KMS-11 (cell line): Measurements from ENCODE around the gene ZNF532.

Source experiments
- H2AFZ ChIP-seq: fragments of 200-600 bp; sonication (generic); 2 replicates; pipeline ENCODE4 v1.6.1; 2016; ENCODE audit warnings: antibody characterized with exemption, mixed run types, low read depth
- H3K27ac ChIP-seq: fragments of 200-600 bp; sonication (generic); 2 replicates; pipeline ENCODE4 v1.6.1; 2016; ENCODE audit warnings: mild to moderate bottlenecking, mixed run types
- H3K27me3 ChIP-seq: fragments of 200-600 bp; sonication (generic); 2 replicates; pipeline ENCODE4 v1.6.1; 2017; ENCODE audit warnings: mild to moderate bottlenecking, low read depth, mixed run types, moderate library complexity; ENCODE audit not compliant: insufficient read depth
- H3K36me3 ChIP-seq: fragments of 200-600 bp; sonication (generic); 2 replicates; pipeline ENCODE4 v1.6.1; 2017; ENCODE audit warnings: mild to moderate bottlenecking, mixed run types; ENCODE audit not compliant: insufficient read depth
- H3K4me1 ChIP-seq: fragments of 200-600 bp; sonication (generic); 2 replicates; pipeline ENCODE4 v1.6.1; 2016; ENCODE audit warnings: mild to moderate bottlenecking, low read depth, mixed run types; ENCODE audit not compliant: poor library complexity, severe bottlenecking
- H3K4me2 ChIP-seq: fragments of 200-600 bp; sonication (generic); 2 replicates; pipeline ENCODE4 v1.7.0; 2016; ENCODE audit warnings: mild to moderate bottlenecking, mixed run types
- H3K4me3 ChIP-seq: fragments of 200-600 bp; sonication (generic); IDR thresholded peaks from 2 replicates; pipeline ENCODE4 v1.6.1; 2017; ENCODE audit warnings: low read depth, low read length, mixed read lengths; ENCODE audit not compliant: insufficient read depth
- H3K79me2 ChIP-seq: fragments of 200-600 bp; sonication (generic); 2 replicates; pipeline ENCODE4 v1.6.1; 2016; ENCODE audit warnings: low read depth, mixed run types; ENCODE audit not compliant: insufficient read depth
- H3K9ac ChIP-seq: fragments of 200-600 bp; sonication (generic); 2 replicates; pipeline ENCODE4 v1.6.1; 2016; ENCODE audit warnings: mild to moderate bottlenecking, mixed run types
- H4K20me1 ChIP-seq: fragments of 200-600 bp; sonication (generic); 2 replicates; pipeline ENCODE4 v1.6.1; 2016; ENCODE audit warnings: mild to moderate bottlenecking, mixed run types; ENCODE audit not compliant: insufficient read depth
- TF ChIP-seq, protein P1 (sequence below): fragments of 200-600 bp; sonication (generic); conservative IDR thresholded peaks from 2 replicates; pipeline ENCODE4 v1.6.1; 2017; ENCODE audit warnings: low read depth, mild to moderate bottlenecking, antibody characterized with exemption, low read length, moderate library complexity, mixed read lengths

ZNF532 gene

GRCh38 chr18:58966005-58966677 lies 101.5 kb downstream of the ZNF532 start:
- H2AFZ ChIP-seq, result no peak overlapping the region
- H3K9ac ChIP-seq, result no peak overlapping the region; the same call in 1 of the 2 replicates
- H3K79me2 ChIP-seq, result no peaks in the 10 kb centered on the region; the same call in 1 of the 2 replicates
- H3K27me3 ChIP-seq, result no peaks in the 10 kb centered on the region
- no peak overlapping the region for H3K4me3 ChIP-seq
- peaks cover 51% of the 10 kb centered on the region for H3K4me1 ChIP-seq
- no peaks in the 10 kb centered on the region for H3K36me3 ChIP-seq
- no peaks in the 10 kb centered on the region for H4K20me1 ChIP-seq
- H3K27ac ChIP-seq, result peak overlapping the region; percentile 37
- H3K4me2 ChIP-seq, result peak overlapping the region; percentile 71
- TF ChIP-seq, protein P1, sequence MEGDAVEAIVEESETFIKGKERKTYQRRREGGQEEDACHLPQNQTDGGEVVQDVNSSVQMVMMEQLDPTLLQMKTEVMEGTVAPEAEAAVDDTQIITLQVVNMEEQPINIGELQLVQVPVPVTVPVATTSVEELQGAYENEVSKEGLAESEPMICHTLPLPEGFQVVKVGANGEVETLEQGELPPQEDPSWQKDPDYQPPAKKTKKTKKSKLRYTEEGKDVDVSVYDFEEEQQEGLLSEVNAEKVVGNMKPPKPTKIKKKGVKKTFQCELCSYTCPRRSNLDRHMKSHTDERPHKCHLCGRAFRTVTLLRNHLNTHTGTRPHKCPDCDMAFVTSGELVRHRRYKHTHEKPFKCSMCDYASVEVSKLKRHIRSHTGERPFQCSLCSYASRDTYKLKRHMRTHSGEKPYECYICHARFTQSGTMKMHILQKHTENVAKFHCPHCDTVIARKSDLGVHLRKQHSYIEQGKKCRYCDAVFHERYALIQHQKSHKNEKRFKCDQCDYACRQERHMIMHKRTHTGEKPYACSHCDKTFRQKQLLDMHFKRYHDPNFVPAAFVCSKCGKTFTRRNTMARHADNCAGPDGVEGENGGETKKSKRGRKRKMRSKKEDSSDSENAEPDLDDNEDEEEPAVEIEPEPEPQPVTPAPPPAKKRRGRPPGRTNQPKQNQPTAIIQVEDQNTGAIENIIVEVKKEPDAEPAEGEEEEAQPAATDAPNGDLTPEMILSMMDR, result no peak

DNA sequence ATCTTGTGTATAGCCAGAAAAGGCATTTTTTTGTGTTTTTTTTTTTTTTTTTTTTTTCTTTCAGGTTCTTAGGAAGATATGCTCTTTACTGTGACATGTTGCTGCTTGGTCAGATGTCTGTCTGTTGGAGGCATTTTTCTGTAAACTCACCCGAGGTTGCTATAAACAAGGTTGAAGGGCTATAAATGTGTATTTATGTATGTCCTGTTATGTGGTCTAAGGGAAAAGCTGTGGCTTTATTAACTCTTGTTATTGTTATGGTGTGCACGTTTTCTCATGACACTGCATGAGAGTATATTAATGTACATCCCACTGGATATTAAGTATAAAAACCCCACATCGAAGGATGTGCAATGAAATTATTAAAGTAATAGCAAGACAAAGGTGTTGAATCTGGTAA lies 102.0 kb downstream of the ZNF532 start:
- H3K4me1 ChIP-seq, result peaks cover 46% of the 10 kb centered on the region
- H3K27me3 ChIP-seq, result no peaks in the 10 kb centered on the region

DNA sequence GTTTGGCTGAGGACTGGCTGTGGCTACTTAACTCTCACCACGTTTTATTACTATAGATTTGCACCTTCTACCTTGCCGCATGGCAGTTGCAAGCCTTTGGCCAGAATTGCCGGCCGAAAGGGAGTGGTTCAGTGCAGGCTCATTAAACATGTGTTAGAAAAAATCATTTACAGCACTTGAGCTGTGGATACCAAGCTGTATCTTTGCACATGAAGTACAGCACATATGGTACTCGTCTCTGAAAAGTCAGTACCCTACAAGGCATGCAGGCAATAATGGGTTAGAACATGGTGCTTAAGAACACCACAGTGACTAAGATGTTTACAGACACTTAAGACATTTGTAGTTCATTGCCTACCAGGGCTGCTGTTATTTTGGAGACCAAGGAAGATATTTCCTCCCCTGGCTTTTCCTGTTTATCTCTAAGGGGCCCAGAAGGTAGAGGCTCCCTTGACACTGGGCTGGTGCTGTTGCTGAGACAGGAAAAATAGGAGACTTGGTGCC lies 103.1 kb downstream of the ZNF532 start:
- Histone ChIP-seq H3K36me3 (no peaks in the 10 kb centered on the region), H3K27ac (no peak overlapping the region), H3K27me3 (no peaks in the 10 kb centered on the region), H3K4me2 (no peak overlapping the region; the same call in 1 of the 2 replicates), H3K4me1 (peaks cover 45% of the 10 kb centered on the region), H3K79me2 (no peaks in the 10 kb centered on the region; the same call in 1 of the 2 replicates), H2AFZ (no peak overlapping the region), H4K20me1 (no peaks in the 10 kb centered on the region), H3K9ac (no peak overlapping the region), H3K4me3 (no peak overlapping the region)
- TF ChIP-seq, protein P1, result no peak

More for the DNA sequence above, 102.0 kb downstream of the ZNF532 start:
- H3K36me3 ChIP-seq, result no peaks in the 10 kb centered on the region
- TF ChIP-seq, protein P1, result no peak
- H3K4me2 ChIP-seq, result peak overlapping the region; percentile 71
- peak overlapping the region; percentile 37 for H3K27ac ChIP-seq
- no peak overlapping the region; the same call in 1 of the 2 replicates for H3K9ac ChIP-seq
- no peak overlapping the region for H3K4me3 ChIP-seq
- no peak overlapping the region for H2AFZ ChIP-seq
- no peaks in the 10 kb centered on the region for H4K20me1 ChIP-seq
- no peaks in the 10 kb centered on the region; the same call in 1 of the 2 replicates for H3K79me2 ChIP-seq

DNA sequence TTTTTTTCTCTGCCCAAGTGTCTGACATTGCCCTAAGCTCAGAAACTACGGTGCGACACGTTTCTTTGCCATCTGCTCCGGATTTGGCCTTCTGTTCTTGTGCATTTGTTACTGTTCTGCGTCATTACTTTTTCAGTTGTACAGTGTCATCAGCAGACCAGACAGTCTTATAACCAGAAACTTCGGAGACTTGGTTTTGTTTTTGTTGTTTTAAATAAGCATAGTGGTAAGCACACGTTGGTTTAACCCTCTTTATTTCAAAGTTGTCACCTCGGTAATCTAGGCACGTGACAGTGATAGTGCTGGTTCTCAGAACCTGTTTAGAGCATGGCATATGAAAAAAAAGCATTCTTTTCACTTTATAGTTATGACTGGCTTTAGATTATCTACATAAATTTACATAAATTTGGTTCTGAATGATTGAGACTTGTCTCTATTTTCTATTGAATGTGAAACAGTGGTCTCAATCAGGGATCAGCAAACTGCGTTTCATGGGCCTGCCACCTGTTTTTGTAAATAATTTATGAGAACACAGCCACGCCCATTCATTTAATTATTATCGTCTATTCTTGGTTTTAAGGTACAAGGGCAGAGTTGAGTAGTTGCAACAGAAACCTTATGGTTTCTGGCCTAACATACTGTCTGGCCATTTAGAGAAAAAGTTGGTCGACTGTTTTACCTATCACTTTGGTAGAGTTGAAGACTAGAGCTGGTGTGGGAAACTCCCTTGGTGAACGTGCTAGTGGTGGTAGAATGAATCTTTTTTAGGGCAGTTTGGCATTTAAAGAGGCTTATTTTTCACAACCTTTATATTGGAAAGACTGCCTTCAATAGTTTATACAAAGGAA lies 106.5 kb downstream of the ZNF532 start:
- H3K9ac ChIP-seq, result no peak overlapping the region
- H3K4me2 ChIP-seq, result no peak overlapping the region
- no peaks in the 10 kb centered on the region for H4K20me1 ChIP-seq
- H3K27me3 ChIP-seq, result no peaks in the 10 kb centered on the region
- TF ChIP-seq, protein P1, result no peak
- H3K4me3 ChIP-seq, result no peak overlapping the region
- H3K4me1 ChIP-seq, result peaks cover 12% of the 10 kb centered on the region
- H2AFZ ChIP-seq, result no peak overlapping the region
- no peaks in the 10 kb centered on the region for H3K36me3 ChIP-seq
- no peaks in the 10 kb centered on the region for H3K79me2 ChIP-seq
- H3K27ac ChIP-seq, result no peak overlapping the region
